Stromal cell of bone marrow (primary cell): ENCODE results near the gene NGEF.
A peak's percentile ranks its signal among the peaks of the same experiment; 100 is the strongest.

Experiments
- DNase-seq: peaks from one replicate; pipeline ENCODE4 v3.0.0-alpha.2; 2012; ENCODE audit warnings: low read depth

Gene NGEF

GRCh38 chr2:232898592-232899543 lies 114.2 kb downstream of the NGEF start:
- peak; percentile 31 for DNase-seq

- no peak for DNase-seq
These were observed 115.3 kb downstream of the NGEF start for GRCh38 chr2:232897598-232898408.

GRCh38 chr2:232896720-232897597 lies 116.1 kb downstream of the NGEF start:
- DNase-seq: no peak

- no peak for DNase-seq
These were observed 116.9 kb downstream of the NGEF start for GRCh38 chr2:232896111-232896510.

GRCh38 chr2:232894746-232895145 lies 118.3 kb downstream of the NGEF start:
- DNase-seq: no peak

DNA sequence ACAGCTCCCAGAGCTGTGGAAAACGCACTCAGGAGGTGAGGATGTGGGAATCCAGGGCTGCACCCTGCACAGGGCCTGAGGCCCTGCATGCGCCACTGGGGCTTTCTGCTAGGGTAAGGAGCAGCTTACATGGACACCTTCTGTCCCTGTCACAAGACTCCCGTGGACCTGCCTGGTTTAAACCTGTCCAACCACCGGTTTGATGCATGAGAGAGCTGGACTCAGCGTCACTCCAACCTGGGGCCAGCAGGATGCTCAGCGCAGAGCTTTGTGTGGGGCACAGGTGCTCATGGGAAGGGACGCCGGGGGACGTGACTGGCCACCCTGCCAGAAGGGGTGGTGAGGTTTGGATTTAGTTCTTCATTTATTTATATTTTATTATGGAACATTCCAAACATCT lies 118.8 kb downstream of the NGEF start:
- no peak for DNase-seq

DNA sequence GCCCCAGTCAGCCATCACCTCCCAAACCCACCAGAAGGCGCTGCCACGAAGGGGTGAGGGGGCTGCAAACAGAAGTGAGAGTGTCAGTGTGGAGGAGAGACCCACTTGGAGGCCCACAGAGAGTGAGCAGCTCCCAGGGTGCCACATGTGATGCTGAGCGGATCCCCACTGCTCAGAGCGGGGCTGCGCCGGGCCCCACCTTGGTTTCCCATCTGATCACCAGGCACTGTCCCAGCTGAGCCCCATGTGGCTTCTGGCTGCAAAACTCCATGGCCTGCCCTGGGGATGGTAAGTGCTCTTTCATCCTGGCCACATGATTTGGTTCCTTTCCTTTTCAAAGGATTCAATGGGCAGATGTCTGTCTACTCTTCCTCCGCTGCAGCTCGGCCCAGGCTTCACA lies 119.2 kb downstream of the NGEF start:
- DNase-seq: no peak

GRCh38 chr2:232892843-232893242 lies 120.2 kb downstream of the NGEF start:
- DNase-seq: no peak

DNA sequence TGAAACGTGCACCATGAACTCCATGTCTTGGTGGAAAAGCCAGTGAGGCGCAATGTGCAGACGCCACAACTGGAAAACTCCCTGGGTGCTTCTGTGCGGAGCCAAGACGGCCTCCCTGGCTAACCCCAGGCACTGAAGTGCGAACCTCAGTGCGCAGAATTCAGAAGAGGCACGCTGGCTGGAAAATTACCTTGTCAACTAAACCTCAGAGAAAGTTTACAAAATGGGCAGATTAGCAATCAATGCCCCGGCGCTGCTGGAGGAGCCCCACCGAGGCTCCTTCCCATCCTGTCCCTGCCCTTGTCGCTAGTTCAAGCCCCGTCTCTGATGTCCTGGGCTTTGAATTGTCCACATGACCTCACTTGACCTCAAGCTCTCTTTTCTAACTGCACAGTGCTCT lies 120.8 kb downstream of the NGEF start:
- DNase-seq: no peak

GRCh38 chr2:232891621-232892071 lies 121.4 kb downstream of the NGEF start:
- peak; percentile 49 for DNase-seq

DNA sequence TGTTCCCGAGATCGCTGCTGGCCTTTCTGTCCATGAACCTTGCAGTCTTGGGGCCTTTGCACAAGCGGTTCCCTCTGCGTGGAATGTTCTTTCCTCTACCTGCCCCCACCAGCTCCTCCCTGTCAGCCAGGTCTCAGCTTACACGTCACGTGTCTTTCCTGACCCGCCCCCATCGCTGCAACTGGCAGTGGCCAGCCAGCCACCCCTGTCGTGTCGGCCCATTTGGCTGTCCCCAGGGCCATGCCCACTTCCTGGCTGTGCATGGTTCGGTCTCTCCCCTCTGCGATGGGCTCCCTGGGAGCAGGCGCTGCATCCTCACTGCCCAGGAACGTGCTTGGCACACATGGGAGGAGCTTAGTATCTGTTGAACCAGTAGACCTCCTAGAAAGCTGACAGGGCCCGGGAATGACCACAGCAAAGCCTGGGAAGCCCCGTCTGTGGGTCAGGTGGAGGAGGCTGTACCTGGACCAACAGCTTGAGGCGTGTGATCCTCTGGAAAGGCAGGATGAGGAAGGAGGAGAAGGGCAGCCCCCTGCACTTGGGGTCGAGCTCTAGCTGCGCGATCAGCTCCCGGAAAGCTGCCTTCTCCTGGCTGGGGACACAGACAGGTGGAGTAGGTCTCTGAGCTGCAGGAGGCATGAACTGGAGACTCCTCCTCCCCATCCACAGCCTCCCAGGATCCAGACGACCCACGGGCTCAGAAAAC lies 122.0 kb downstream of the NGEF start:
- DNase-seq: no peak

- DNase-seq: no peak
These were observed 122.5 kb downstream of the NGEF start for GRCh38 chr2:232890536-232890895.

- no peak for DNase-seq
These were observed 123.1 kb downstream of the NGEF start for GRCh38 chr2:232889876-232890401.

DNA sequence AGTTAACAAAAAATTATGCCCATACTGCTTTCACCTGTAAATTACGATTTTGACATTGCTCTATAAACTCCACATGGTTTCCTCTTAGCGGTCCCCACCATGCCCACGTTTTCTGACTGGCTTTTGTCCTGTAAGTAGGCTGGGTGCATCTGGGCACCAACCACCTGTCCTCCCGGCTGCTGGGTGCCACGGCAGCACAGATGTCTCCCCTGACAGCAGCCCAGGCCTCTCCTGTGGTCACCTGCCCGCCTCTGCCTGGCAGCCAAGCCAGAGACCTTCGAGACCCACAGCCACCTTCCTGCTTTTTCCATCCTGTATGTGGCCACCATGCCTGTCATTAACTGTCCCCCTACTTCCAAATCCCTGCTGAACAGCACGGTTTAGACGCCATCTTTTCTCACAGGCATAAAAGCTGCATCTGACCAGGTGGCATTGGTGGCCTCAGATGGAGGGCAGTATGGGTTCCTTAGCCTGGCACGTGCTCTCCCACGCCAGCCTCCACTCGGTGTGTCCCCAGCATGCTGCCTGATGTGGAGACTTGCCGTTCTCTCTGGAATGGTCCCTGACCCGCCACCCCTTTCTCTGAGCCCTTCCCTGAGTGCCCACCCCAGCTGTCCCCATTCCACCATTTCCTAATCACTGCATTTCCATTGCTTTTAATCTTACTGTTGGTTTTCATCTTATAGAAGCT lies 124.1 kb downstream of the NGEF start:
- DNase-seq: no peak

DNA sequence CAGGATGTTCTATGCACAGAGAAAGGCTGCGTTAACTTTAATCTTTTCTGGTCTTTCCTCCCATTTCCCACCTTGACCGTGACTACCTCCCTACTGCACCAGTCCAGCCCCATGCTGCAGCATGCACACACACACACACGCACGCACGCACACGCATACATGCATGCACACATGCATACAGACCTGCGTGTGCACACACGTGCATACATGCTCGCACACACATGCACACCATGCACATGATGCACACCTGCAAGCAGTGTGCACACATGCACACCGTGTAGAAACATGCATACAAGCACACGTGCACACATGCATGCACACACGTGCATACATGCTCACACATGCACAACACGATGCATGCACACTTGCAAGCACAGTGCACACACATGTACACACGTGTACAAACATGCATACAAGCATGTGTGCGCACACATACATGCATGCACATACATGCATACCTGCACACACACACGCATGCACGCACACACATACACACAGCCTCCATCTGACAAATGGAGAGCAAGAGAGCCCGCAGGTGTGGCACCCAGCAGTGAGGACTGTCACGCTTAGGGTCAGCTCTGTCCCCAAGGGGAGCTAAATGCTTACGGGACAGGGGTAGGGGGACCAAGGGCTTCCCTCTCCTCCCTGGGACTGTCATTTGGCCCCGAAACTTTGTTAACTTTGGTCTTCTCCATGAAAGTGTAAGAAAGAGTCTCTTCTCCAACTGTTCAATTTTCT lies 124.8 kb downstream of the NGEF start:
- DNase-seq: no peak

GRCh38 chr2:232887171-232887850 lies 125.7 kb downstream of the NGEF start:
- DNase-seq: no peak

DNA sequence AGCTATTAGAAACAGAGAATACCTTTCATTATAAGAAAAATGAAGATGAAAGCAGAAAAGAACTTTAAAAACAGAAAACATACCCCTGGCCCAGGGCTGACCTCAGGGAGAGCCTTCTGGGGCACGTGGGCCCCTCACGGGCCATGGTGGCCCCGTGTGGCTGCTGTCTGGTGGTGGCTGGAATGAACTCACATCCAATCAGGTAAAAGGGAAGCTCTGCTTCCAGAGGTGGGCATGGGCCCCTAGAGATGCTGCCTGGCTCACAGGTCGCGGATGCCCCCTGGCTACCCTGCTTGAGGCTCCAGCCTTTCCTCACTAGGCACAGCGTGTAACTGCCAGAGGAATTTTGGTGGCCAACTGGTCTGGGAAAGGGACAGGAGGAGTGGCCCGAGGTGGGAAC lies 126.4 kb downstream of the NGEF start:
- no peak for DNase-seq

- DNase-seq: no peak
These were observed 126.9 kb downstream of the NGEF start for GRCh38 chr2:232886176-232886575.

DNA sequence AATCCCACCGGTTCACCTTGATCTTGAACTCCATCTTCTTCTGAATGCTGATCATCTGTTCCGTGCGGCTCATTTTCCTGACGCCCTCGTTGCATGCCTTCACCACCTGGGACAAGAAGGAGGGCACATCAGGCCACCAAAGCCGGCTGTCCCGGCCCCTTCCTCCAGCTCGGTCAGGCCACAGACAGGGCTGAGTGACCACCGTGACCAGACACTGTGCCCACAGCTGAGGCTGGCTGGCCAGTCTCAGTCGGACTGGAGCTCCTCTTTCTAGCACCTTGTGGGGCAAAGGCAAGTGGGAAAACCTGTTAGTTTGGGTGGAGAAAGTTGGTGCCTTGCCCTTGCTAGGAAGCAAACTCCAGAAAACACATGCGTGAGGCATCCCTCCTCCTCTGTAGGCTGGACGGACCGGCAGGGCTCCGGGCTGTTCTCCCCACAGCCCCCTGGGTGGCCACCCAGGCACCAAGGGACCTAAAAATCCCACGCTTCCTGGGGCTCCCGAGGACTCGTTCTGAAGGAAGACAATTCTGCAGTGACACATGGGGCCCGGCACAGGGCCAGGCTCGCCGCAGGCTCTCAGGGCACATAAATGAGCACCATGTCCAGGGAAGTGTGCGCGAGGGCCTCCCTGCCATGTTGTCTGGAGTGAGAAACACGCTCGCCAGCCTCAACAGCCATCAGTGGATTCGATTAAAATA lies 127.6 kb downstream of the NGEF start:
- no peak for DNase-seq
